Testis (tissue), 3 donors: ENCODE results near the gene RALGPS1. TPM values are rescaled to one million over a fixed set of nuclear protein-coding genes. Genes with fewer than 3 reads are reported as not detected.

Experiments used
- DNase-seq: peaks from one replicate; pipeline ENCODE4 v3.0.0-alpha.2; 2019
- H3K27ac ChIP-seq, 2 donors: fragments of 200-600 bp; sonication (generic); one replicate each; pipeline ENCODE4 v1.5.1; 2019
- H3K27me3 ChIP-seq: fragments of 200-600 bp; sonication (generic); one replicate; pipeline ENCODE4 v1.5.1; 2019
- H3K36me3 ChIP-seq: fragments of 200-600 bp; sonication (generic); one replicate; pipeline ENCODE4 v1.5.1; 2017; ENCODE audit warnings: low read depth; ENCODE audit errors: missing control alignments
- H3K4me1 ChIP-seq: fragments of 200-600 bp; sonication (generic); one replicate; pipeline ENCODE4 v1.5.1; 2019
- H3K4me3 ChIP-seq, 2 donors: fragments of 200-600 bp; sonication (generic); one replicate each; pipeline ENCODE4 v1.5.1; 2017 to 2019
- H3K9me3 ChIP-seq: fragments of 200-600 bp; sonication (generic); one replicate; pipeline ENCODE4 v1.5.1; 2017
- POLR2A ChIP-seq: fragments of 450-650 bp; IDR thresholded peaks from one replicate; pipeline ENCODE4 v1.6.1; 2017; ENCODE audit warnings: antibody characterized with exemption, mild to moderate bottlenecking, moderate library complexity
- WGBS, 2 donors: methylation state at CpG; one replicate each; pipeline ENCODE4 v1.1.5; 2018; 5-methylcytosine and 5-hydroxymethylcytosine counted together
- intact Hi-C: fragments of 100-400 bp; cut with DNase I; formaldehyde crosslinking; loops from one replicate; pipeline ENCODE4 v1.15.1; 2023; ENCODE audit warnings: low total_unique reads
- polyA plus RNA-seq: library from polyadenylated mRNA; stranded (reverse); fragments of 350-450 nt; fragmentation: Illumina TruSeq; extraction: RNeasy Lipid Tissue Mini Kit (QIAGEN cat#74804); gene quantifications from one replicate; pipeline ENCODE4 v1.2.3, GENCODE V29; 2014; ENCODE audit warnings: low read depth, low replicate concordance; ENCODE audit not compliant: insufficient read depth
- total RNA-seq, 2 donors: library from RNA; depleted of rRNA; stranded (reverse); fragments of >200 nt; gene quantifications; one replicate each; pipeline ENCODE4 v1.2.3, GENCODE V29; 2016
- TF ChIP-seq, protein P1 (sequence below), 3 experiments: fragments of 450-650 bp in 2 of 3; fragments of 200-600 bp in 1 of 3; sonication (generic) in 1 of 3; IDR thresholded peaks; one replicate each; pipeline ENCODE4 v1.5.1; 2016 to 2019; ENCODE audit warnings: antibody characterized with exemption in 3 of 3, mild to moderate bottlenecking in 2 of 3, moderate library complexity in 1 of 3

RALGPS1 gene
- total and polyA plus RNA-seq, 3 donors from 2014 or later = 35.9 to 48.6 (median 36.9) TPM

DNA sequence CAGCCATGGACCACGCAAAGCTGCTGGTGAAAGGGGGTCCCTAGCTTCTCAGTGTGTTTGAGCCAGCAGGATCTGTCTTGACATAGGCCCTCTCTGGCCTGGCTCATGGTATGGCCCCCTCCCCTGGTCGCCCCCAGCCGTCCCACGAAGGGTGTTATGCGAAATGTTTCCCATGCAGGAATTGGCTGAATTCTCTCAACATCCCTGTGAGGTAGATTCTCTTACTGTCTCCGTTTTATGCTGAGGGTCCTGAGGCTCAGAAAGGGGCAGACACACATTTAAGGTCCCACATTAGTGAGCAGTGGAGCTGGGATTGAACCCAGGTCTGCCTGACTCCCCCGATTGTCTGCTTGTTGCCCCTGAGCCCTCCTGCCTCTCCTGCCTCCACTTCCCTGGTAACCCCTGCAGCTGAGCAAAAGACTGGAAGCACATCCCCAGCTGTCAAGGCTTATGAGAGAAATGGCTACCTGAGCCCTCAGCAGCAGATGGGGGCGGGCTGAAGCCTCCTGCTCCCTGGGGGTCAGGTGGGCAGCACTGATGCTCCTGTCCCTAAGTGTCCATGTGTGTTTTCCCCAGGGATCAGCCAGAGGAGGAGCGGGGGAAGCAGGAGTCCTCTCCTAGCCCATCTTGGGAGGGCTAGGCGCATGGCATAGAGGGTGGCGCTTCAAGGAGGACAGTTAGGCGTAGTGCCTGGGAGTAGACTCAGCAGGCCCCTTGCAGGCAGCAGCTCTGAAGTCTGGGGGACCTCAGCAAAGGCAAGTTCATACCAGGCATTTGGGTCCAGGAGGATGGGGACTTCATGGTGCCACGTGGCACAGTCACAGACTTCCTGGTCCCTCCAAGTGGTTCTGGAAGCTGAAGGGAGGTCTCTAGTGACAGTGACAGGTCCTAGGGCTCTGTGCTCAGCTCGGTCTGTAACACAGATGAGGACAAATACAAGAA is 301.0 kb downstream of the RALGPS1 start:
- intact Hi-C loops = no loop called here
- Histone ChIP-seq H3K27me3 (no peaks in the 10 kb centered on the region), H3K4me3 (no peak overlapping the region), H3K36me3 (no peaks in the 10 kb centered on the region), H3K9me3 (no peaks in the 10 kb centered on the region), H3K4me1 (no peaks in the 10 kb centered on the region), H3K27ac (no peak overlapping the region)
- WGBS, 2 donors = 82 to 90% methylated on average over 9 to 14 of the region's 14 CpGs
- no peak for DNase-seq
- TF ChIP-seq, protein P1, sequence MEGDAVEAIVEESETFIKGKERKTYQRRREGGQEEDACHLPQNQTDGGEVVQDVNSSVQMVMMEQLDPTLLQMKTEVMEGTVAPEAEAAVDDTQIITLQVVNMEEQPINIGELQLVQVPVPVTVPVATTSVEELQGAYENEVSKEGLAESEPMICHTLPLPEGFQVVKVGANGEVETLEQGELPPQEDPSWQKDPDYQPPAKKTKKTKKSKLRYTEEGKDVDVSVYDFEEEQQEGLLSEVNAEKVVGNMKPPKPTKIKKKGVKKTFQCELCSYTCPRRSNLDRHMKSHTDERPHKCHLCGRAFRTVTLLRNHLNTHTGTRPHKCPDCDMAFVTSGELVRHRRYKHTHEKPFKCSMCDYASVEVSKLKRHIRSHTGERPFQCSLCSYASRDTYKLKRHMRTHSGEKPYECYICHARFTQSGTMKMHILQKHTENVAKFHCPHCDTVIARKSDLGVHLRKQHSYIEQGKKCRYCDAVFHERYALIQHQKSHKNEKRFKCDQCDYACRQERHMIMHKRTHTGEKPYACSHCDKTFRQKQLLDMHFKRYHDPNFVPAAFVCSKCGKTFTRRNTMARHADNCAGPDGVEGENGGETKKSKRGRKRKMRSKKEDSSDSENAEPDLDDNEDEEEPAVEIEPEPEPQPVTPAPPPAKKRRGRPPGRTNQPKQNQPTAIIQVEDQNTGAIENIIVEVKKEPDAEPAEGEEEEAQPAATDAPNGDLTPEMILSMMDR (IDR thresholded peaks at IDR 0.05) = no peak
- no peak for TF ChIP-seq POLR2A

DNA sequence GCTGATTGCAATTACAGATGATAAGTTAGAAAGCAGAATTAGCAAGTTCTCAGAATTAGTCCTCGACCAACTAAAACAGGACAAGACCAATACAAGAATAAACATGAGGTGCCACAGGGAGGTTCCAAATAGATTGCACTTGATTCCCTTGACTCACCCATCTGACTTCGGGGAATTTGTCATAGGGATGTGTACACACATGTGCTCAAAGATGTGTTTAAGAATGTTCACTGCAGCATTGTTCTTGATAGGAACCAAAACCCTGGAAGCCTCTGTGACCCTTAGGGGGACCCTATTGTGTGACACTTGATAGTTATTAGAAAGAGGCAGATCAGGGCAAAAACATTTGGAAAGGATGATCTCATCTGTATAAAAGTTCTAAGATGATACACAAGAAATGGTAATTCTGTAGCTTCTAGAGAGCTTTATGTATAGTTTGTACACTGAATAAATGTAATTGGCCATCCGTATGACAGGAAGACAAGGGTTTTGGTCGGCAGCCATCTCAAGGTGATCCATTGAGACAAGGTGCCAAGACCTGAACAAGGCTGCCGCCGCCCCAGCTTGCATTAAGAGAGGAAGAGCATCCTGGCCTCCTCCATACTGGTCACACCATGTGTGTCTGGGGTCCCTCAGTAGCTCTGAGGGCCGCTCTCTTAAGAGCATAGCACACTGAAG is 301.8 kb downstream of the RALGPS1 start:
- H3K4me3 ChIP-seq = no peak overlapping the region
- intact Hi-C loops = no loop called here
- 94 to 95% methylated on average over 6 to 7 of the region's 7 CpGs for WGBS, 2 donors
- no peaks in the 10 kb centered on the region for H3K9me3 ChIP-seq
- no peaks in the 10 kb centered on the region for H3K36me3 ChIP-seq
- DNase-seq = no peak
- no peaks in the 10 kb centered on the region for H3K4me1 ChIP-seq
- TF ChIP-seq, protein P1 (IDR thresholded peaks at IDR 0.05) = no peak
- no peak for TF ChIP-seq POLR2A
- no peaks in the 10 kb centered on the region for H3K27me3 ChIP-seq
- H3K27ac ChIP-seq = no peak overlapping the region

DNA sequence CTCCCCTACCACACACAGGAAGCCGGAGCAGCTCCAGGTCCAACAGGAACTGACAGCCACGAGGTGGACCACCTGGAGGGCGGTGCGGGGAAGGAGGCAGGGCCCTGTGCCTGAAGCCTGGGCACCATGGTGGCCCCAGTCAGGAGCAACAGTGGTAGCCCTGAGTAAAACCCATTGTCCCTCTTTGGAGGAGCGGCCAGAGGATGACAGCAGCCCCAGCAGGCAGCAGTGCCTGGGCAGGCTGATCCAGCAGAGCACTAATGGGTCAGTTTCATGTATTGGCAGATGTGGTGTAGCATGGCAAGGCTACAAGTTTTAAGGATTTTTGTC is 302.3 kb downstream of the RALGPS1 start:
- TF ChIP-seq, protein P1 (IDR thresholded peaks at IDR 0.05) = no peak
- TF ChIP-seq POLR2A = no peak
- 86 to 100% methylated on average over 2 to 5 of the region's 5 CpGs for WGBS, 2 donors

DNA sequence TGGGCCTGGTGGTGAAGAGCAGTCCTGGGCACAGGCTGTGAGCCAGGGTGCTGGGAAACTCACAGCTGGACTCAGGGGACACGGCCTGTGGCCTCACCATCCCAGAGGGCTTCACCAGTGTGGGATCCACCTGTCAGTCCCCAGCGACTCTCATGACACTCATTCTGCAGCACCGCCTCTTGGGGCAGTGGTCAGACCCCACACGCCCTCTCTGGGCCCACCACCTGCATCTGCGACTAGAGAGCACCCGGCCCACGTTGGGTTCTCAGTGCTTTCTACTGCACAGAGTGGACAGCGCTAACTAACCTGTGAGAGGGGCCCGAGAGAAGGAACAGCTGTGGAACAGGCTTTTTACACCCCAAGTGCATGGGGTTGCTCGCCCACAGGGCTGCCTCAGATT is 304.2 kb downstream of the RALGPS1 start:
- no peaks in the 10 kb centered on the region for H3K27me3 ChIP-seq
- WGBS, 2 donors = 84 to 97% methylated on average over 5 to 10 of the region's 10 CpGs
- no peaks in the 10 kb centered on the region for H3K9me3 ChIP-seq
- no peak overlapping the region for H3K27ac ChIP-seq
- intact Hi-C loops = no loop called here
- H3K36me3 ChIP-seq = no peaks in the 10 kb centered on the region
- H3K4me1 ChIP-seq = peaks cover 2% of the 10 kb centered on the region
- DNase-seq = no peak
- TF ChIP-seq, protein P1 (IDR thresholded peaks at IDR 0.05) = no peak
- no peak for TF ChIP-seq POLR2A
- H3K4me3 ChIP-seq = no peak overlapping the region

More for the DNA sequence above, 302.3 kb downstream of the RALGPS1 start:
- intact Hi-C loops = no loop called here
- H3K9me3 ChIP-seq = no peaks in the 10 kb centered on the region
- no peaks in the 10 kb centered on the region for H3K27me3 ChIP-seq
- H3K36me3 ChIP-seq = no peaks in the 10 kb centered on the region
- no peak for DNase-seq
- no peak overlapping the region for H3K4me3 ChIP-seq
- no peaks in the 10 kb centered on the region for H3K4me1 ChIP-seq
- H3K27ac ChIP-seq = no peak overlapping the region
